ENCODE data around the gene WNK1.
"Not testable (repeated sequence)": the region's sequence is repeated elsewhere in the genome, so short reads cannot be mapped to it uniquely, and the experiment has no call there.

Gene WNK1

GRCh38 chr12:810671-811415 is 58.5 kb downstream of the WNK1 start:
- Histone ChIP-seq H3K4me2 (ENCODE audit: low read length) (no peak overlapping the region), H3K79me2 (peaks cover 15% of the 10 kb centered on the region), H3K9me3 (ENCODE audit: control insufficient read depth, low read length) (no peaks in the 10 kb centered on the region), H3K27ac (no peak overlapping the region), H2AFZ (no peak overlapping the region), H3K4me3 (ENCODE audit: low read depth, low read length) (no peak overlapping the region), H3K36me3 (ENCODE audit: control insufficient read depth, insufficient read depth, low read length) (no peaks in the 10 kb centered on the region), H3K9ac (no peak overlapping the region), H3K4me1 (peaks cover 4% of the 10 kb centered on the region), H3K27me3 (ENCODE audit: control insufficient read depth, insufficient read depth, low read length) (no peaks in the 10 kb centered on the region)
- TF ChIP-seq CTCF (IDR thresholded peaks at IDR 0.05) = no peak

- H3K27ac ChIP-seq = no peak overlapping the region
- H3K9me3 ChIP-seq (ENCODE audit: control insufficient read depth, low read length) = no peaks in the 10 kb centered on the region
- H3K27me3 ChIP-seq (ENCODE audit: control insufficient read depth, insufficient read depth, low read length) = no peaks in the 10 kb centered on the region
- peaks cover 4% of the 10 kb centered on the region for H3K4me1 ChIP-seq
- peaks cover 12% of the 10 kb centered on the region for H3K79me2 ChIP-seq
- H2AFZ ChIP-seq = no peak overlapping the region
- no peaks in the 10 kb centered on the region for H3K36me3 ChIP-seq (ENCODE audit: control insufficient read depth, insufficient read depth, low read length)
- no peak overlapping the region for H3K4me2 ChIP-seq (ENCODE audit: low read length)
- H3K4me3 ChIP-seq (ENCODE audit: low read depth, low read length) = no peak overlapping the region
- no peak overlapping the region for H3K9ac ChIP-seq
- no peak for TF ChIP-seq CTCF (IDR thresholded peaks at IDR 0.05)
These were observed 60.6 kb downstream of the WNK1 start for GRCh38 chr12:812950-813349.

GRCh38 chr12:817456-817855 is 65.1 kb downstream of the WNK1 start:
- H3K36me3 ChIP-seq (ENCODE audit: control insufficient read depth, insufficient read depth, low read length); H3K9ac ChIP-seq; H3K4me2 ChIP-seq (ENCODE audit: low read length); H3K4me3 ChIP-seq (ENCODE audit: low read depth, low read length); H3K4me1 ChIP-seq; H3K9me3 ChIP-seq (ENCODE audit: control insufficient read depth, low read length); H3K27me3 ChIP-seq (ENCODE audit: control insufficient read depth, insufficient read depth, low read length); H3K27ac ChIP-seq; H2AFZ ChIP-seq: not testable (repeated sequence)
- H3K79me2 ChIP-seq = peaks cover 14% of the 10 kb centered on the region

GRCh38 chr12:817941-818600 is 65.7 kb downstream of the WNK1 start:
- Histone ChIP-seq H3K79me2 (peaks cover 20% of the 10 kb centered on the region), H3K4me2 (ENCODE audit: low read length) (no peak overlapping the region), H3K27me3 (ENCODE audit: control insufficient read depth, insufficient read depth, low read length) (no peaks in the 10 kb centered on the region), H3K4me1 (no peaks in the 10 kb centered on the region), H3K9me3 (ENCODE audit: control insufficient read depth, low read length) (no peaks in the 10 kb centered on the region), H3K36me3 (ENCODE audit: control insufficient read depth, insufficient read depth, low read length) (no peaks in the 10 kb centered on the region), H3K4me3 (ENCODE audit: low read depth, low read length) (no peak overlapping the region), H3K9ac (no peak overlapping the region), H3K27ac (no peak overlapping the region), H2AFZ (no peak overlapping the region)
- no peak for TF ChIP-seq CTCF (IDR thresholded peaks at IDR 0.05)

GRCh38 chr12:818733-819132 is 66.4 kb downstream of the WNK1 start:
- TF ChIP-seq CTCF (IDR thresholded peaks at IDR 0.05) = no peak
- no peaks in the 10 kb centered on the region for H3K27me3 ChIP-seq (ENCODE audit: control insufficient read depth, insufficient read depth, low read length)
- H3K79me2 ChIP-seq = peaks cover 26% of the 10 kb centered on the region
- H3K4me3 ChIP-seq (ENCODE audit: low read depth, low read length) = no peak overlapping the region
- H2AFZ ChIP-seq = no peak overlapping the region
- no peak overlapping the region for H3K4me2 ChIP-seq (ENCODE audit: low read length)
- H3K4me1 ChIP-seq = no peaks in the 10 kb centered on the region
- H3K27ac ChIP-seq = no peak overlapping the region
- H3K9ac ChIP-seq = no peak overlapping the region
- no peaks in the 10 kb centered on the region for H3K9me3 ChIP-seq (ENCODE audit: control insufficient read depth, low read length)
- H3K36me3 ChIP-seq (ENCODE audit: control insufficient read depth, insufficient read depth, low read length) = no peaks in the 10 kb centered on the region

Data from parathyroid adenoma (tissue), 2 donors.